NCI-H524 treated with DMSO at 0.1 percent for 48 hours (cell line): ENCODE results near the gene KLF2.
"Not testable (repeated sequence)": the region's sequence is repeated elsewhere in the genome, so short reads cannot be mapped to it uniquely, and the experiment has no call there.

ENCODE experiments used
- DNase-seq: peaks from one replicate; lab custom pipeline; 2025; lab: John Stamatoyannopoulos, UW

The KLF2 gene

DNA sequence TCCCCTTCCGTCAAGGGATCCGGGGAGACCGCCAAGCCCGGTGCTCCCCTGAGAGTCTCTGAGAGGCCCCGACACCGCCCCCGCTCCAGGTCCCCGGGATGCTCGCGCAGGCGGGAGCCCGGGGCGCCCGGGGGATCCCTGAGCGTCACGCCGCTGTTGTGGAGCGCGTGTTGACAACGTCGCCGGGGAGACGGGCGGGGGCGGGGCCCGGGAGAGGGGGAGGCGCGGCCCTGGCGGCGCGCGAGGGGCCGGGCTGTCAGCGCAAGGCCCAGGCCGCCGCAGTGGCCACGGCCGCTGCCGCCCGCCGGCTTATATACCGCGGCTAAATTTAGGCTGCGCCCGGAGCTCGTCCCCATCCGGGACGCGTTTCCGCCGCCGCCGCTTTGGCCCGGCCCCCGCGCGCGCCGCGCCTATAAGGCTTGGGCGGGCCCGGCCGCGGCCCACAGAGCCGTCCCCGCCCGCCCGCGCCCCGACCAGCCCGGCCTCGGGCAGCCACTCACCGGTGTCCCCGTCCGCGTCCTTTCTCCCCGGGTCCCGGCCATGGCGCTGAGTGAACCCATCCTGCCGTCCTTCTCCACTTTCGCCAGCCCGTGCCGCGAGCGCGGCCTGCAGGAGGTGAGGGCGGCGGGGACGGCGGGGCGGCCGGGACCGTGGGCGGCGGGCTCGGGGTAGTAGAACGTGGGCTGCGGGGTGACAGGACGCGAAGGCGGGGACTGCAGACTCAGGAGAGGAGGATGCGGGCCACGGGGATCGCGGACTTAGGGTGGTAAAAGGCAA, at the start of gene KLF2:
KLF2 (plus strand) TSS at position 443 of the 777 bp plus-strand sequence; CDS start at position 541, 98 bp downstream.
- no peak for DNase-seq

GRCh38 chr19:16280306-16280705, 44.3 kb upstream of the KLF2 start:
- DNase-seq, result no peak

- no peak for DNase-seq
Observed at GRCh38 chr19:16281743-16282142, 42.9 kb upstream of the KLF2 start.

- DNase-seq, result no peak
Observed at GRCh38 chr19:16283210-16284061, 41.2 kb upstream of the KLF2 start.

DNA sequence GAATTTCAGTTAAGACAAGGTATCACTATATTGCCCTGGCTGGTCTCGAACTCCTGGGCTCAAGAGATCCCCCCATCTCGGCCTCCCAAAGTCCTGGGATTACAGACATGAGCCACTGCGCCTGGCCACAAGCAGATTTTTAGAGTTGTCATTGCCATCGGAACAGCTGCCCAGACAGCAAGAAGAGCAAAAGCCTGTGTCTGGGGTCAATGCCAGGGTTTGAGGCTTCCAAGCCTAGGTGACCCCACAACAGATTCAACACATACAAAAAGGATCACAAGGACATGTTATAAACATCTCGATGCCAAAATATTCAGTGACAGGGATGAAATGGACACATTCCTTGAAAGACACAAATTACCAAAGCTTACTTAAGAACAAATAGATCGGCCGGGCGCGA, 40.1 kb upstream of the KLF2 start:
- DNase-seq, result no peak

GRCh38 chr19:16285079-16285478, 39.5 kb upstream of the KLF2 start:
- DNase-seq, result not testable (repeated sequence)

- no peak for DNase-seq
Observed at GRCh38 chr19:16285769-16286498, 38.7 kb upstream of the KLF2 start.

DNA sequence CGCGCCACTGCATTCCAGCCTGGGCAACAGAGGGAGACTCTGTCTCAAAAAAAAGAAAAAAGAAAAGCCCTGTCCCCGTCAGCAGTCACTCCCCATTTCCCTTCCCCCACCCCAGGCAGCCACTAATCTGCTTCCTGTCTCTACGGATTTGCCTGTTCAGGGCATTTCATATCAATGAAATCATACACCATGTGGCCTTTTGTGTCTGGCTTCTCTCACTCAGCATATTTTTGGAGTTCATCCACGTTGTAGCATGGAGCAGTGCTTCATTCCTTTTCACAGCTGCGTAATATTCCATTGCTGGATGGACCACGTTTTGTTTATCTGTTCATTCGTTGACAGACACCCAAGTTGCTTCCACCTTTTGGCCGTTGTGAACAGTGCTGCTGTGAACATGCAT, 36.1 kb upstream of the KLF2 start:
- no peak for DNase-seq

GRCh38 chr19:16289594-16289993, 35.0 kb upstream of the KLF2 start:
- no peak for DNase-seq

DNA sequence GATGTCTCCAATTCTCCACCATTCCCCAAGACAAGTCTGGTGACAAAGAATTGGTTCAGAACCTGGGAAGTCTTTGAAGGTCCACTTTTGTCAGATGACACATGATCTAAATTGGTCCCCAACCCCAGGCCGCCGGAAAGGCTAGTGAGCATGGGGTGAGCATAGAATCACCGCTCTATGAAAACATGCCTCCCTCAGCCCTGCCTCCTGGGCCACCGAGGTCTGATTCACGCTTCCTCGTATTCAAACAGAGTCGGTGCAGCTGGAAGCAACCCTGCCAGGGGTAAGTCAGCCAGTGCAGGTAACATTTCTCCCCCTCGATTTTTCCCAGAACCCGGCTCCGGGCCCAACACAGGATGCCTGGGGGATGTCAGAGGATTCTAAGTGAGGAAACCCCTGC, 33.9 kb upstream of the KLF2 start:
- no peak for DNase-seq

- no peak for DNase-seq
Observed at GRCh38 chr19:16293118-16294091, 31.2 kb upstream of the KLF2 start.

GRCh38 chr19:16295057-16295456, 29.6 kb upstream of the KLF2 start:
- no peak for DNase-seq

DNA sequence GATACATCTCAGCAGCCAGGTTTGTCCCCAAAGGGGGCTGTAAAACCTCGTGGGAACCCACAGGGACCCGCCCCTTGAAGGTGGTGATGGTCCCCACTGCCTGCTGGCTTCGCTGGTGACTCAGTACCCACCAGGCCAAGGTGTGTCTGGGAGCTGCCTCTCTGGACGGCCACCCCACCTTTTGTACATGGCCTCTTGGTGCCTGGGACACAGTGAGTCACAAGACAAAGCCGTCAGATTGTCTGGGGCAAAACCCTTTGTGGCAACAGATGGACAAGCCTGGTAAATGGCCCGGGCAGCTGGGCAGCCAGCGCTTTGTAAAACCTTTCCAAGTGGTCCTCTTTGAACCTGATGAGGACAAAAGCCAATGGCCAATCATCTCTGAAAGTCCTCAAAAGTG, 27.9 kb upstream of the KLF2 start:
- DNase-seq, result no peak

GRCh38 chr19:16297575-16298178, 26.9 kb upstream of the KLF2 start:
- no peak for DNase-seq

DNA sequence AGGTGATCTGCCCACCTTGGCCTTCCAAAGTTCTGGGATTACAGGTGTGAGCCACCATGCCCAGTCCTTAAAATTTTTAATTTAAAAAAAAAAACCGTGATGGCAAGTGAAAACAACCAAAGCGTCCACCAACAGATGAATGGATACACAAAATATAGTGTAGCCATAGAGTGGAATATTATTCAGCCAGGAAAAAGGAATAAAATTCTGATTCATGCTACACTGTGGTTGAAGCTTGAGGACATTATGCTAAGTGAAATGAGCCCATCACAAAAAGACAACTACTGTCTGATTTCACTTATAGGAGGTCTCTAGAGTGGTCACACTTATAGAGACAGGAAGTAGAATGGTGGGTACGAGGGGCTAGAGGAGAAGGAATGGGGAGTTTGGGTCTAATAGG, 26.3 kb upstream of the KLF2 start:
- no peak for DNase-seq

DNA sequence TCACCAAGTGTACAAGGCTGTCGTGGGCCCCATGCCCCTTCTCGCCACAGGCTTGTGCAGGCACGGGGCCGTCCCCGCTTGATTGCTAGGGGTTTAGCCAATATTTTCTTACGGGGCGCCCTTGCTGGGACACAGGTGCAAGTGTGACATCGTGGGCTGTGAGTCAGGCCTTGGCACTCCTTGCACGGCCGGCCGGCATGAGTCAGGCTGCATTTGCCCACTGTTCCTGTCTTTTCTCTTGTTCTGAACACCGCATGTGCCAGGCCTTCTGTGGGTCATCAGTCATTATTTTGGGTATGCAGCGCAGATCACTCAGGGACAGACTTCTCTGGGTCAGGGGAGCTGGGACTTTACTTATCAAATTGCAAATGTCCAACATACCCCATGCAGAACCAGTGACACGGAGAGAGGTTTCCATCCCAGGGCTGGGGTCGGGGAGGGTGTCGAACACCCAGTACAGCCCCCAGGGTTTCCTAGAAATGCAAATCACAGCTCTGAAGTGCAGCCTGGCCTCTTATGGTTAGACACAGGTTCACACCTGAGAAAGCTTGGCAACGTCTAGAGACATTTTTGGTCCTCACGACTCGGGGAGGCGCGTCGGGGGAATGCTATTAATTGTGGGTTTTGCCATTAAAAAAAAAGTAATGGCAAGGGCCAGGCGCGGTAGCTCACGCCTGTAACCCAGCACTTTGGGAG, 22.5 kb upstream of the KLF2 start:
- no peak for DNase-seq

- no peak for DNase-seq
Observed at GRCh38 chr19:16303755-16304154, 20.9 kb upstream of the KLF2 start.

- DNase-seq, result not testable (repeated sequence)
Observed at GRCh38 chr19:16304511-16304910, 20.1 kb upstream of the KLF2 start.

- not testable (repeated sequence) for DNase-seq
Observed at GRCh38 chr19:16305060-16305459, 19.6 kb upstream of the KLF2 start.

- DNase-seq, result no peak
Observed at GRCh38 chr19:16306728-16307402, 17.8 kb upstream of the KLF2 start.
